Caco-2 (cell line): ENCODE measurements around the gene GLI2. TPM values are rescaled to one million over a fixed set of nuclear protein-coding genes. Genes with fewer than 3 reads are reported as not detected.

Experiments
- BruUV-seq: library from RNA; stranded (reverse); fragments of 400-500 nt; replicated peaks from 2 replicates; lab custom pipeline; 2021; lab: Mats Ljungman, UMichigan
- CTCF ChIA-PET: fragments of 300-600 bp; sonication (Branson Sonifier 250); formaldehyde crosslinking; loops from one replicate; lab custom pipeline; 2022; ENCODE audit warnings: antibody characterized with exemption; lab: Charles Lee
- POLR2A ChIA-PET: fragments of 300-600 bp; sonication (Branson Sonifier 250); formaldehyde crosslinking; loops from one replicate; lab custom pipeline; 2022; ENCODE audit warnings: antibody characterized with exemption; lab: Charles Lee
- DNase-seq, 2 experiments: peaks; one replicate each; pipeline versions ENCODE4 v3.0.0 to v3.0.0-alpha.2; 2020 to 2022
- H3K27me3 ChIP-seq: replicated peaks from 2 replicates; pipeline ENCODE4 v1.6.0; 2011; ENCODE audit warnings: low read length; ENCODE audit not compliant: control insufficient read depth, insufficient read depth
- H3K36me3 ChIP-seq: 2 replicates; pipeline ENCODE4 v1.5.1; 2011; ENCODE audit warnings: low read length; ENCODE audit not compliant: control insufficient read depth, insufficient read depth
- H3K4me1 ChIP-seq: fragments of 250-450 bp; sonication (Bioruptor Pico); 2 replicates; pipeline ENCODE4 v1.5.1; 2020; ENCODE audit warnings: mild to moderate bottlenecking
- H3K4me3 ChIP-seq: 2 replicates; pipeline ENCODE4 v1.5.1; 2011; ENCODE audit warnings: low read depth, mild to moderate bottlenecking, control low read depth, low read length
- H3K9me3 ChIP-seq: fragments of 250-450 bp; sonication (Bioruptor Pico); 2 replicates; pipeline ENCODE4 v1.5.1; 2020; ENCODE audit warnings: mild to moderate bottlenecking, moderate library complexity
- H3K27ac Mint-ChIP-seq: one replicate; pipeline ENCODE4 v1.8.0; 2022; ENCODE audit warnings: mixed read lengths; ENCODE audit not compliant: unreplicated experiment
- H3K27me3 Mint-ChIP-seq: one replicate; pipeline ENCODE4 v1.8.0; 2022; ENCODE audit warnings: mixed read lengths; ENCODE audit not compliant: insufficient read depth, unreplicated experiment
- H3K36me3 Mint-ChIP-seq: one replicate; pipeline ENCODE4 v1.8.0; 2022; ENCODE audit warnings: mild to moderate bottlenecking, mixed read lengths; ENCODE audit not compliant: insufficient read depth, unreplicated experiment
- H3K4me1 Mint-ChIP-seq: one replicate; pipeline ENCODE4 v1.8.0; 2022; ENCODE audit warnings: low read depth, mixed read lengths; ENCODE audit not compliant: unreplicated experiment
- H3K4me3 Mint-ChIP-seq: one replicate; pipeline ENCODE4 v1.8.0; 2022; ENCODE audit warnings: mild to moderate bottlenecking, moderate library complexity, mixed read lengths; ENCODE audit not compliant: unreplicated experiment
- H3K9me3 Mint-ChIP-seq: one replicate; pipeline ENCODE4 v1.8.0; 2022; ENCODE audit warnings: mixed read lengths; ENCODE audit not compliant: unreplicated experiment
- CTCF ChIP-seq, 2 experiments: fragments of 200-600 bp in 1 of 2; IDR thresholded peaks; 1 replicate in 1 of 2; 2 replicates in 1 of 2; pipeline versions ENCODE4 v1.5.1 to v1.8.0; 2011 to 2022; ENCODE audit warnings: antibody characterized with exemption in 1 of 2, control low read depth in 1 of 2, inconsistent platforms in 1 of 2, low read depth in 1 of 2, low read length in 1 of 2, mild to moderate bottlenecking in 1 of 2, moderate library complexity in 1 of 2; ENCODE audit not compliant: insufficient read depth in 1 of 2, severe bottlenecking in 1 of 2, unreplicated experiment in 1 of 2
- intact Hi-C: fragments of 100-400 bp; cut with micrococcal nuclease; formaldehyde crosslinking; loops from one replicate; pipeline ENCODE4 v1.10.0; 2022; ENCODE audit not compliant: unreplicated experiment
- total RNA-seq: library from RNA; stranded (reverse); gene quantifications from 2 replicates; pipeline ENCODE4 v1.2.3, GENCODE V29; 2022

Gene GLI2
- total RNA-seq, 1 experiment from 2014 or later, result 0.70 TPM

- Histone ChIP-seq H3K4me3 (no peak overlapping the region), H3K36me3 (no peaks in the 10 kb centered on the region), H3K4me1 (no peaks in the 10 kb centered on the region; the same call in 1 of the 2 replicates), H3K27me3 (no peaks in the 10 kb centered on the region), H3K9me3 (no peaks in the 10 kb centered on the region)
- intact Hi-C loops, result loop anchor here (10.0 kb wide), 1 partner anchor 86 kb away; no protein-coding TSS in a partner anchor
- ChIA-PET POLR2A (no interaction called here), CTCF (interaction anchor here (1.0 to 1.2 kb wide), 2 partner anchors 44 to 85 kb away, joined by 4 read pairs; no protein-coding TSS in a partner anchor)
- Mint-ChIP-seq H3K27ac (no peak overlapping the region), H3K4me1 (peaks cover 9% of the 10 kb centered on the region), H3K36me3 (no peaks in the 10 kb centered on the region), H3K27me3 (peaks cover 4% of the 10 kb centered on the region), H3K9me3 (no peaks in the 10 kb centered on the region), H3K4me3 (no peak overlapping the region)
- DNase-seq, result no peak
- no TSS peak for BruUV-seq
- no peak for TF ChIP-seq CTCF (IDR thresholded peaks at IDR 0.05; ENCODE audit: insufficient read depth in 1 of 2, low read depth in 1 of 2, low read length in 1 of 2, severe bottlenecking in 1 of 2, unreplicated experiment in 1 of 2)
These were observed 44.7 kb downstream of the GLI2 start for GRCh38 chr2:120780402-120780801.

GRCh38 chr2:120783371-120783791 lies 47.7 kb downstream of the GLI2 start:
- intact Hi-C loops, result loop anchor here (10.0 kb wide), 1 partner anchor 89 kb away; no protein-coding TSS in a partner anchor
- H3K36me3 Mint-ChIP-seq, result no peaks in the 10 kb centered on the region
- no peak for TF ChIP-seq CTCF (IDR thresholded peaks at IDR 0.05; ENCODE audit: insufficient read depth in 1 of 2, low read depth in 1 of 2, low read length in 1 of 2, severe bottlenecking in 1 of 2, unreplicated experiment in 1 of 2)
- Histone ChIP-seq H3K36me3 (no peaks in the 10 kb centered on the region), H3K4me1 (peaks cover 17% of the 10 kb centered on the region), H3K4me3 (no peak overlapping the region), H3K27me3 (no peaks in the 10 kb centered on the region), H3K9me3 (no peaks in the 10 kb centered on the region)
- CTCF ChIA-PET, result no interaction called here
- no peak for DNase-seq
- BruUV-seq, result no TSS peak
- POLR2A ChIA-PET, result no interaction called here
- H3K4me1 Mint-ChIP-seq, result peaks cover 17% of the 10 kb centered on the region
- H3K27ac Mint-ChIP-seq, result no peak overlapping the region
- H3K4me3 Mint-ChIP-seq, result no peak overlapping the region
- no peaks in the 10 kb centered on the region for H3K9me3 Mint-ChIP-seq
- peaks cover 4% of the 10 kb centered on the region for H3K27me3 Mint-ChIP-seq

GRCh38 chr2:120783969-120784372 lies 48.3 kb downstream of the GLI2 start:
- CTCF ChIA-PET, result no interaction called here
- Mint-ChIP-seq H3K27me3 (peaks cover 4% of the 10 kb centered on the region), H3K27ac (no peak overlapping the region), H3K4me1 (peaks cover 17% of the 10 kb centered on the region), H3K4me3 (no peak overlapping the region), H3K9me3 (no peaks in the 10 kb centered on the region), H3K36me3 (no peaks in the 10 kb centered on the region)
- no peaks in the 10 kb centered on the region for H3K27me3 ChIP-seq
- no peak for DNase-seq
- H3K4me1 ChIP-seq, result peaks cover 19% of the 10 kb centered on the region
- H3K36me3 ChIP-seq, result no peaks in the 10 kb centered on the region
- BruUV-seq, result no TSS peak
- TF ChIP-seq CTCF (IDR thresholded peaks at IDR 0.05; ENCODE audit: insufficient read depth in 1 of 2, low read depth in 1 of 2, low read length in 1 of 2, severe bottlenecking in 1 of 2, unreplicated experiment in 1 of 2), result no peak
- POLR2A ChIA-PET, result no interaction called here
- intact Hi-C loops, result loop anchor here (10.0 kb wide), 1 partner anchor 89 kb away; no protein-coding TSS in a partner anchor
- no peaks in the 10 kb centered on the region for H3K9me3 ChIP-seq
- H3K4me3 ChIP-seq, result no peak overlapping the region
